ENCODE results near the gene AGAP2.
"Not testable (repeated sequence)": the region's sequence is repeated elsewhere in the genome, so short reads cannot be mapped to it uniquely, and the experiment has no call there.

AGAP2 gene

GRCh38 chr12:57735198-57735855, 3.2 kb downstream of the AGAP2 start:
- DNase-seq, result no peak

- no peak for DNase-seq
These were observed 4.0 kb downstream of the AGAP2 start for GRCh38 chr12:57734591-57734990.

- DNase-seq, result no peak
These were observed 4.6 kb downstream of the AGAP2 start for GRCh38 chr12:57733928-57734327.

GRCh38 chr12:57732726-57733593, 5.6 kb downstream of the AGAP2 start:
- DNase-seq, result no peak

- no peak for DNase-seq
These were observed 6.3 kb downstream of the AGAP2 start for GRCh38 chr12:57732270-57732669.

GRCh38 chr12:57731411-57732080, 7.0 kb downstream of the AGAP2 start:
- DNase-seq, result no peak

GRCh38 chr12:57730336-57731067, 8.0 kb downstream of the AGAP2 start:
- no peak for DNase-seq

- DNase-seq, result no peak
These were observed 9.2 kb downstream of the AGAP2 start for GRCh38 chr12:57729321-57729844.

GRCh38 chr12:57727758-57728395, 10.7 kb downstream of the AGAP2 start:
- no peak for DNase-seq

GRCh38 chr12:57726884-57727757, 11.4 kb downstream of the AGAP2 start:
- no peak for DNase-seq

GRCh38 chr12:57726151-57726883, 12.2 kb downstream of the AGAP2 start:
- peak; percentile 99 for DNase-seq

GRCh38 chr12:57725851-57726150, 12.7 kb downstream of the AGAP2 start:
- DNase-seq, result no peak

- DNase-seq, result no peak
These were observed 13.4 kb downstream of the AGAP2 start for GRCh38 chr12:57724936-57725740.

GRCh38 chr12:57724003-57724935, 14.3 kb downstream of the AGAP2 start:
- DNase-seq, result no peak

GRCh38 chr12:57723630-57723962, 14.9 kb downstream of the AGAP2 start:
- no peak for DNase-seq

GRCh38 chr12:57722716-57723629, 15.6 kb downstream of the AGAP2 start:
- DNase-seq, result no peak

GRCh38 chr12:57721846-57722608, 16.5 kb downstream of the AGAP2 start:
- DNase-seq, result not testable (repeated sequence)
